H9 (cell line): Measurements from ENCODE around the gene XPNPEP3. TPM values are rescaled to one million over a fixed set of nuclear protein-coding genes. Genes with fewer than 3 reads are reported as not detected.

Source experiments
- DNase-seq: peaks from one replicate; pipeline ENCODE4 v3.0.0-alpha.2; 2017
- H2AFZ ChIP-seq: one replicate; pipeline ENCODE4 v1.6.1; 2013; ENCODE audit warnings: mild to moderate bottlenecking, low read length, control low read depth, moderate library complexity
- H2AK5ac ChIP-seq: 2 replicates; pipeline ENCODE4 v1.6.1; 2013; ENCODE audit warnings: low read length, control low read depth, mixed read lengths; ENCODE audit not compliant: insufficient read length
- H2BK120ac ChIP-seq: one replicate; pipeline ENCODE4 v1.6.1; 2013; ENCODE audit warnings: low read depth, mild to moderate bottlenecking, low read length, control low read depth, inconsistent platforms; ENCODE audit not compliant: poor library complexity, severe bottlenecking
- H2BK12ac ChIP-seq: 2 replicates; pipeline ENCODE4 v1.6.1; 2013; ENCODE audit warnings: low read length, control low read depth, mixed read lengths, low read depth; ENCODE audit not compliant: insufficient read length
- H2BK15ac ChIP-seq: 2 replicates; pipeline ENCODE4 v1.6.1; 2013; ENCODE audit warnings: low read depth, low read length, control low read depth
- H2BK20ac ChIP-seq: one replicate; pipeline ENCODE4 v1.6.1; 2013; ENCODE audit warnings: low read depth, mild to moderate bottlenecking, low read length, control low read depth, inconsistent platforms; ENCODE audit not compliant: poor library complexity, severe bottlenecking
- H2BK5ac ChIP-seq: 2 replicates; pipeline ENCODE4 v1.6.1; 2013; ENCODE audit warnings: low read length, control low read depth, mixed read lengths; ENCODE audit not compliant: insufficient read length
- H3K14ac ChIP-seq: 2 replicates; pipeline ENCODE4 v1.6.1; 2013; ENCODE audit warnings: low read length, control low read depth; ENCODE audit not compliant: insufficient read depth
- H3K18ac ChIP-seq: 2 replicates; pipeline ENCODE4 v1.6.1; 2013; ENCODE audit warnings: low read depth, mild to moderate bottlenecking, mixed read lengths, low read length, control low read depth; ENCODE audit not compliant: insufficient read length
- H3K23ac ChIP-seq: 2 replicates; pipeline ENCODE4 v1.6.1; 2013; ENCODE audit warnings: low read length, control low read depth, mixed read lengths, low read depth; ENCODE audit not compliant: insufficient read length
- H3K23me2 ChIP-seq: 2 replicates; pipeline ENCODE4 v1.6.1; 2013; ENCODE audit warnings: low read depth, mild to moderate bottlenecking, mixed read lengths, low read length, control low read depth; ENCODE audit not compliant: insufficient read length, poor library complexity, severe bottlenecking
- H3K27ac ChIP-seq: 2 replicates; pipeline ENCODE4 v1.5.1; 2013; ENCODE audit warnings: low read length, control low read depth, mixed read lengths, low read depth; ENCODE audit not compliant: insufficient read length
- H3K27me3 ChIP-seq: 2 replicates; pipeline ENCODE4 v1.6.1; 2013; ENCODE audit warnings: low read length, control low read depth, inconsistent platforms; ENCODE audit not compliant: insufficient read depth
- H3K4ac ChIP-seq: 2 replicates; pipeline ENCODE4 v1.6.1; 2013; ENCODE audit warnings: low read depth, mild to moderate bottlenecking, control low read depth, inconsistent platforms, low read length, moderate library complexity
- H3K4me1 ChIP-seq: 2 replicates; pipeline ENCODE4 v1.6.1; 2013; ENCODE audit warnings: low read length, control low read depth, inconsistent platforms; ENCODE audit not compliant: insufficient read depth
- H3K4me2 ChIP-seq: 2 replicates; pipeline ENCODE4 v1.6.1; 2013; ENCODE audit warnings: low read length, control low read depth, mixed read lengths; ENCODE audit not compliant: insufficient read length, insufficient read depth
- H3K56ac ChIP-seq: 2 replicates; pipeline ENCODE4 v1.6.1; 2013; ENCODE audit warnings: low read depth, mild to moderate bottlenecking, mixed read lengths, low read length, control low read depth; ENCODE audit not compliant: insufficient read length
- H3K79me1 ChIP-seq: 2 replicates; pipeline ENCODE4 v1.6.1; 2013; ENCODE audit warnings: low read depth, mild to moderate bottlenecking, moderate library complexity, low read length, control low read depth, inconsistent platforms; ENCODE audit not compliant: insufficient read depth, poor library complexity, severe bottlenecking
- H3K79me2 ChIP-seq: 2 replicates; pipeline ENCODE4 v1.6.1; 2013; ENCODE audit warnings: low read length, control low read depth, inconsistent platforms; ENCODE audit not compliant: insufficient read depth
- H3K9ac ChIP-seq: 2 replicates; pipeline ENCODE4 v1.6.1; 2013; ENCODE audit warnings: low read length, control low read depth, mixed read lengths; ENCODE audit not compliant: insufficient read length; ENCODE audit errors: extremely low read depth
- H3K9me3 ChIP-seq: one replicate; pipeline ENCODE4 v1.6.1; 2013; ENCODE audit warnings: low read depth, low read length, inconsistent platforms; ENCODE audit not compliant: control insufficient read depth
- H3T11ph ChIP-seq: one replicate; pipeline ENCODE4 v1.6.1; 2013; ENCODE audit warnings: mild to moderate bottlenecking, low read length, control low read depth, inconsistent platforms
- H4K20me1 ChIP-seq: one replicate; pipeline ENCODE4 v1.6.1; 2013; ENCODE audit not compliant: control insufficient read depth, insufficient read length, insufficient read depth
- H4K5ac ChIP-seq: 2 replicates; pipeline ENCODE4 v1.6.1; 2013; ENCODE audit warnings: low read depth, mild to moderate bottlenecking, mixed read lengths, low read length, control low read depth; ENCODE audit not compliant: insufficient read length
- H4K8ac ChIP-seq: replicated peaks from 2 replicates; pipeline ENCODE4 v1.6.1; 2013; ENCODE audit warnings: low read length, control low read depth, mixed read lengths, low read depth; ENCODE audit not compliant: insufficient read length
- H4K91ac ChIP-seq: 2 replicates; pipeline ENCODE4 v1.6.1; 2013; ENCODE audit warnings: low read depth, mild to moderate bottlenecking, moderate library complexity, mixed read lengths, low read length, control low read depth; ENCODE audit not compliant: insufficient read length
- H3K27ac Mint-ChIP-seq, 3 experiments: 2 replicates in 2 of 3; 3 replicates in 1 of 3; pipeline ENCODE4 v1.8.0; 2020 to 2021; ENCODE audit warnings: mixed read lengths in 3 of 3, mild to moderate bottlenecking in 1 of 3, moderate library complexity in 1 of 3
- H3K27me3 Mint-ChIP-seq: 2 replicates; pipeline ENCODE4 v1.8.0; 2021; ENCODE audit warnings: low read depth, mild to moderate bottlenecking, moderate library complexity, mixed read lengths
- H3K36me3 Mint-ChIP-seq, 3 experiments: 2 replicates in 2 of 3; 3 replicates in 1 of 3; pipeline ENCODE4 v1.8.0; 2020 to 2021; ENCODE audit warnings: low read depth in 3 of 3, mixed read lengths in 3 of 3; ENCODE audit not compliant: insufficient read depth in 1 of 3
- H3K4me1 Mint-ChIP-seq, 2 experiments: 2 replicates each; pipeline ENCODE4 v1.8.0; 2020; ENCODE audit warnings: mixed read lengths in 2 of 2
- H3K4me3 Mint-ChIP-seq, 2 experiments: 2 replicates in 1 of 2; 3 replicates in 1 of 2; pipeline ENCODE4 v1.8.0; 2020 to 2021; ENCODE audit warnings: mild to moderate bottlenecking in 2 of 2, mixed read lengths in 2 of 2, moderate library complexity in 1 of 2
- H3K9me3 Mint-ChIP-seq, 2 experiments: 2 replicates in 1 of 2; 3 replicates in 1 of 2; pipeline ENCODE4 v1.8.0; 2020; ENCODE audit warnings: mild to moderate bottlenecking in 2 of 2, mixed read lengths in 2 of 2, moderate library complexity in 1 of 2
- CTCF ChIP-seq: fragments of 200-600 bp; sonication (generic); conservative IDR thresholded peaks from 3 replicates; pipeline ENCODE4 v1.8.0; 2021; ENCODE audit warnings: antibody characterized with exemption, mild to moderate bottlenecking
- WGBS: extraction: QIAGEN DNeasy Blood & Tissue Kit; methylation state at CpG from one replicate; pipeline ENCODE4 v1.1.7; 2013; ENCODE audit warnings: missing lambda C conversion rate, low lambda C conversion rate, mixed read lengths; ENCODE audit not compliant: insufficient read length; ENCODE audit errors: extremely low coverage; 5-methylcytosine and 5-hydroxymethylcytosine counted together
- total RNA-seq: library from RNA; stranded (reverse); gene quantifications from 2 replicates; pipeline ENCODE4 v1.2.1, GENCODE V29; 2021

The XPNPEP3 gene
- total RNA-seq, 1 experiment from 2014 or later = 18.3 TPM

GRCh38 chr22:40890881-40891280 lies 33.9 kb downstream of the XPNPEP3 start:
- Histone ChIP-seq H3K4me1 (no peaks in the 10 kb centered on the region), H3K79me2 (no peaks in the 10 kb centered on the region), H3K27ac (no peak overlapping the region), H3K9ac (no peak overlapping the region), H3K9me3 (no peaks in the 10 kb centered on the region), H2BK15ac (no peak overlapping the region), H3K27me3 (no peaks in the 10 kb centered on the region), H3K56ac (no peak overlapping the region), H3K23me2 (no peaks in the 10 kb centered on the region), H3K18ac (no peak overlapping the region), H4K5ac (no peak overlapping the region), H3T11ph (no peak overlapping the region), H2BK12ac (no peak overlapping the region), H2BK20ac (no peak overlapping the region), H4K20me1 (no peaks in the 10 kb centered on the region), H4K91ac (no peak overlapping the region), H2AK5ac (no peak overlapping the region), H2AFZ (no peak overlapping the region), H3K79me1 (no peaks in the 10 kb centered on the region), H3K4ac (no peak overlapping the region), H2BK120ac (no peak overlapping the region), H3K23ac (no peak overlapping the region), H3K14ac (no peak overlapping the region), H4K8ac (no peak overlapping the region), H3K4me2 (no peak overlapping the region), H2BK5ac (no peak overlapping the region)
- Mint-ChIP-seq H3K27ac (no peak overlapping the region), H3K4me1 (no peaks in the 10 kb centered on the region), H3K36me3 (peaks cover 9 to 40% (median 35%) of the 10 kb centered on the region in 3 experiments; a peak in 6 of 7 replicates), H3K9me3 (no peaks in the 10 kb centered on the region), H3K4me3 (no peak overlapping the region), H3K27me3 (no peaks in the 10 kb centered on the region)
- DNase-seq = no peak
- WGBS = no CpG with 5 or more reads among the region's 3 CpGs
- TF ChIP-seq CTCF = no peak
